Activated B cell treated with CpG ODN at 0.5 μM for 24 hours (primary cell): ENCODE data around the gene MICU1. TPM values are rescaled to one million over a fixed set of nuclear protein-coding genes. Genes with fewer than 3 reads are reported as not detected.

Source experiments
- ATAC-seq: fragments of 200-7000 bp; cut with Tn5 transposase; one replicate; pipeline ENCODE4 v1.10.0; 2021; ENCODE audit warnings: low read depth, mild to moderate bottlenecking, moderate library complexity
- CTCF ChIA-PET: fragments of 350-600 bp; sonication (Branson Sonifier 250); formaldehyde crosslinking; loops from one replicate; lab custom pipeline; 2021; ENCODE audit warnings: antibody characterized with exemption; lab: Charles Lee
- POLR2A ChIA-PET: fragments of 350-600 bp; sonication (Branson Sonifier 250); formaldehyde crosslinking; loops from one replicate; lab custom pipeline; 2021; ENCODE audit warnings: antibody characterized with exemption; lab: Charles Lee
- DNase-seq: peaks from one replicate; pipeline ENCODE4 v3.0.0; 2022
- H3K27ac Mint-ChIP-seq: one replicate; pipeline ENCODE4 v1.8.0; 2020; ENCODE audit warnings: mixed read lengths
- H3K27me3 Mint-ChIP-seq: one replicate; pipeline ENCODE4 v1.8.0; 2021; ENCODE audit warnings: mixed read lengths
- H3K36me3 Mint-ChIP-seq: one replicate; pipeline ENCODE4 v1.8.0; 2021; ENCODE audit warnings: low read depth, mixed read lengths
- H3K4me1 Mint-ChIP-seq: one replicate; pipeline ENCODE4 v1.8.0; 2021; ENCODE audit warnings: mixed read lengths
- H3K4me3 Mint-ChIP-seq: one replicate; pipeline ENCODE4 v1.8.0; 2020; ENCODE audit warnings: mild to moderate bottlenecking, mixed read lengths
- H3K9me3 Mint-ChIP-seq: one replicate; pipeline ENCODE4 v1.8.0; 2020; ENCODE audit warnings: mixed read lengths
- CTCF ChIP-seq: fragments of 200-600 bp; IDR thresholded peaks from one replicate; pipeline ENCODE4 v1.8.0; 2022; ENCODE audit warnings: antibody characterized with exemption, mild to moderate bottlenecking
- intact Hi-C: fragments of 100-400 bp; cut with micrococcal nuclease; formaldehyde crosslinking; loops from one replicate; pipeline ENCODE4 v1.15.1; 2024
- total RNA-seq: library from RNA; stranded (reverse); gene quantifications from 2 replicates; pipeline ENCODE4 v1.2.3, GENCODE V29; 2022

MICU1 gene
- total RNA-seq, 1 donor from 2014 or later: 27.4 TPM

GRCh38 chr10:72540193-72540807, 85.6 kb downstream of the MICU1 start:
- ATAC-seq: no peak
- H3K27me3 Mint-ChIP-seq: no peaks in the 10 kb centered on the region

GRCh38 chr10:72539137-72539536, 86.7 kb downstream of the MICU1 start:
- Mint-ChIP-seq H3K4me1 (peaks cover 24% of the 10 kb centered on the region), H3K4me3 (no peak overlapping the region), H3K27me3 (no peaks in the 10 kb centered on the region), H3K27ac (no peak overlapping the region), H3K9me3 (peaks cover 7% of the 10 kb centered on the region), H3K36me3 (peaks cover 39% of the 10 kb centered on the region)
- no peak for TF ChIP-seq CTCF
- ATAC-seq (no peak), DNase-seq (no peak)
- ChIA-PET CTCF (no interaction called here), POLR2A (no interaction called here)
- intact Hi-C loops: no loop called here

More at GRCh38 chr10:72540193-72540807, 85.6 kb downstream of the MICU1 start:
- H3K27ac Mint-ChIP-seq: no peak overlapping the region
- H3K4me3 Mint-ChIP-seq: no peak overlapping the region
- POLR2A ChIA-PET: no interaction called here
- DNase-seq: no peak
- no peak for TF ChIP-seq CTCF
- H3K36me3 Mint-ChIP-seq: peaks cover 45% of the 10 kb centered on the region
- H3K9me3 Mint-ChIP-seq: peaks cover 7% of the 10 kb centered on the region
- CTCF ChIA-PET: no interaction called here
- intact Hi-C loops: no loop called here
- peaks cover 24% of the 10 kb centered on the region for H3K4me1 Mint-ChIP-seq

- H3K27ac Mint-ChIP-seq: no peak overlapping the region
- H3K4me3 Mint-ChIP-seq: no peak overlapping the region
- TF ChIP-seq CTCF: no peak
- no peaks in the 10 kb centered on the region for H3K9me3 Mint-ChIP-seq
- DNase-seq: no peak
- no peak for ATAC-seq
- ChIA-PET POLR2A (no interaction called here), CTCF (no interaction called here)
- H3K4me1 Mint-ChIP-seq: no peaks in the 10 kb centered on the region
- intact Hi-C loops: no loop called here
- H3K36me3 Mint-ChIP-seq: peaks cover 3% of the 10 kb centered on the region
- no peaks in the 10 kb centered on the region for H3K27me3 Mint-ChIP-seq
Measured at GRCh38 chr10:72525689-72526088, 100.2 kb downstream of the MICU1 start.

- H3K36me3 Mint-ChIP-seq: peaks cover 3% of the 10 kb centered on the region
- H3K9me3 Mint-ChIP-seq: no peaks in the 10 kb centered on the region
- intact Hi-C loops: no loop called here
- ATAC-seq: no peak
- ChIA-PET POLR2A (no interaction called here), CTCF (no interaction called here)
- no peak overlapping the region for H3K4me3 Mint-ChIP-seq
- H3K27ac Mint-ChIP-seq: no peak overlapping the region
- no peak for TF ChIP-seq CTCF
- DNase-seq: no peak
- H3K27me3 Mint-ChIP-seq: no peaks in the 10 kb centered on the region
- no peaks in the 10 kb centered on the region for H3K4me1 Mint-ChIP-seq
Measured at GRCh38 chr10:72525277-72525676, 100.6 kb downstream of the MICU1 start.

GRCh38 chr10:72524489-72524888, 101.4 kb downstream of the MICU1 start:
- H3K36me3 Mint-ChIP-seq: peaks cover 3% of the 10 kb centered on the region
- no peak for TF ChIP-seq CTCF

More at GRCh38 chr10:72524489-72524888, 101.4 kb downstream of the MICU1 start:
- POLR2A ChIA-PET: no interaction called here
- Mint-ChIP-seq H3K4me1 (no peaks in the 10 kb centered on the region), H3K27me3 (no peaks in the 10 kb centered on the region), H3K27ac (no peak overlapping the region), H3K4me3 (no peak overlapping the region), H3K9me3 (no peaks in the 10 kb centered on the region)
- DNase-seq (no peak), ATAC-seq (no peak)
- CTCF ChIA-PET: no interaction called here
- intact Hi-C loops: no loop called here
